GM12878 (cell line): ENCODE measurements around the gene TMTC1. TPM values are rescaled to one million over a fixed set of nuclear protein-coding genes. Genes with fewer than 3 reads are reported as not detected.

ENCODE experiments used
- ASH2L ChIP-seq: fragments of 300-600, 200-600 bp; sonication (generic); IDR thresholded peaks from 2 replicates; pipeline ENCODE4 v1.6.1; 2017; ENCODE audit warnings: low read depth, mild to moderate bottlenecking, borderline replicate concordance
- BMI1 ChIP-seq: fragments of 450-650 bp; IDR thresholded peaks from 2 replicates; pipeline ENCODE4 v1.6.1; 2016; ENCODE audit warnings: mild to moderate bottlenecking, moderate library complexity, borderline replicate concordance
- CREB1 ChIP-seq: IDR thresholded peaks from 2 replicates; pipeline ENCODE4 v1.6.1; 2012; ENCODE audit warnings: low read depth, mild to moderate bottlenecking, inconsistent platforms
- ESRRA ChIP-seq: IDR thresholded peaks from 2 replicates; pipeline ENCODE4 v1.6.1; 2012; ENCODE audit warnings: mild to moderate bottlenecking, low read length, improper control_type of control experiment
- FOXM1 ChIP-seq: IDR thresholded peaks from 2 replicates; pipeline ENCODE4 v1.6.1; 2012; ENCODE audit warnings: low read depth, mild to moderate bottlenecking, inconsistent platforms, low read length, moderate library complexity
- GABPA ChIP-seq: IDR thresholded peaks from 2 replicates; pipeline ENCODE4 v1.6.1; 2014; ENCODE audit warnings: antibody characterized with exemption, low read depth, mild to moderate bottlenecking, inconsistent platforms
- LARP7 ChIP-seq: fragments of 450-650 bp; IDR thresholded peaks from 2 replicates; pipeline ENCODE4 v1.6.1; 2017; ENCODE audit warnings: mild to moderate bottlenecking
- MLLT1 ChIP-seq: fragments of 450-650 bp; IDR thresholded peaks from 2 replicates; pipeline ENCODE4 v1.6.1; 2016; ENCODE audit warnings: mild to moderate bottlenecking
- NFYA ChIP-seq: IDR thresholded peaks from 2 replicates; pipeline ENCODE4 v1.6.1; 2011; ENCODE audit warnings: low read depth, mild to moderate bottlenecking, low read length, improper control_type of control experiment, borderline replicate concordance
- NR2F1 ChIP-seq: fragments of 450-650 bp; conservative IDR thresholded peaks from 2 replicates; pipeline ENCODE4 v1.6.1; 2017; ENCODE audit warnings: mild to moderate bottlenecking
- RCOR1 ChIP-seq: conservative IDR thresholded peaks from 2 replicates; pipeline ENCODE4 v1.6.1; 2012; ENCODE audit warnings: low read depth, low read length, improper control_type of control experiment
- RELA ChIP-seq: fragments of 450-650 bp; IDR thresholded peaks from 2 replicates; pipeline ENCODE4 v1.8.0; 2014; ENCODE audit warnings: borderline replicate concordance; ENCODE audit not compliant: partially characterized antibody
- RFX5 ChIP-seq: IDR thresholded peaks from 2 replicates; pipeline ENCODE4 v1.6.1; 2011; ENCODE audit warnings: low read depth, low read length, improper control_type of control experiment
- RUNX3 ChIP-seq: IDR thresholded peaks from 2 replicates; pipeline ENCODE4 v1.6.1; 2012; ENCODE audit warnings: low read length, inconsistent platforms
- SIX5 ChIP-seq: IDR thresholded peaks from 2 replicates; pipeline ENCODE4 v1.6.1; 2011; ENCODE audit warnings: mild to moderate bottlenecking, low read depth, low read length, moderate library complexity; ENCODE audit not compliant: severe bottlenecking
- SMAD5 ChIP-seq: IDR thresholded peaks from 2 replicates; pipeline ENCODE4 v1.6.1; 2016; ENCODE audit warnings: antibody characterized with exemption, low read depth
- SMARCA5 ChIP-seq: fragments of 450-650 bp; IDR thresholded peaks from 2 replicates; pipeline ENCODE4 v1.6.1; 2017; ENCODE audit warnings: mild to moderate bottlenecking
- SMC3 ChIP-seq: IDR thresholded peaks from 2 replicates; pipeline ENCODE4 v1.6.1; 2011; ENCODE audit warnings: low read length, improper control_type of control experiment, borderline replicate concordance
- SP1 ChIP-seq: IDR thresholded peaks from one replicate; pipeline ENCODE4 v1.6.1; 2011; ENCODE audit warnings: low read depth, low read length
- SRF ChIP-seq, 2 experiments: IDR thresholded peaks; 2 replicates each; pipeline ENCODE4 v1.6.1; 2011; ENCODE audit warnings: low read depth in 2 of 2, low read length in 2 of 2, mild to moderate bottlenecking in 1 of 2, moderate library complexity in 1 of 2
- SUZ12 ChIP-seq: fragments of 200-600 bp; sonication (generic); IDR thresholded peaks from one replicate; pipeline ENCODE4 v1.6.1; 2018; ENCODE audit warnings: antibody characterized with exemption, mild to moderate bottlenecking; ENCODE audit not compliant: unreplicated experiment
- TCF3 ChIP-seq: IDR thresholded peaks from 2 replicates; pipeline ENCODE4 v1.6.1; 2012; ENCODE audit warnings: low read depth, mild to moderate bottlenecking, low read length, borderline replicate concordance; ENCODE audit not compliant: insufficient read depth
- YBX1 ChIP-seq: fragments of 450-650 bp; IDR thresholded peaks from 2 replicates; pipeline ENCODE4 v1.6.1; 2016; ENCODE audit warnings: antibody characterized with exemption
- ZBED1 ChIP-seq: IDR thresholded peaks from 2 replicates; pipeline ENCODE4 v1.6.1; 2016; ENCODE audit warnings: borderline replicate concordance
- ZZZ3 ChIP-seq: IDR thresholded peaks from 2 replicates; pipeline ENCODE4 v1.6.1; 2011; ENCODE audit warnings: low read depth; ENCODE audit not compliant: control insufficient read depth, insufficient read length
- polyA plus RNA-seq, 11 experiments: library from polyadenylated mRNA; depleted of rRNA in 4 of 11; unstranded in 6 of 11; stranded (reverse) in 5 of 11; fragments of >200 nt; fragmentation: Nextera tagmentation in 4 of 11; fragmentation: Illumina TruSeq in 1 of 11; extraction: Ambion mirVana in 4 of 11; extraction: Trizol in 1 of 11; gene quantifications; 1 replicate in 1 of 11; 2 replicates in 10 of 11; pipeline versions ENCODE4 v1.2.1 to v1.2.3, GENCODE V29; 2011 to 2016; ENCODE audit warnings: inconsistent platforms in 2 of 11, missing spikeins in 2 of 11, low read depth in 1 of 11
- total RNA-seq, 4 experiments: library from RNA; depleted of rRNA in 3 of 4; stranded (reverse); fragments of >200 nt in 3 of 4; fragmentation: Illumina TruSeq in 1 of 4; extraction: Trizol in 1 of 4; gene quantifications; 2 replicates each; pipeline versions ENCODE4 v1.2.1 to v1.2.3, GENCODE V29; 2013 to 2021
- TF ChIP-seq, protein P1 (sequence below), 3 experiments: IDR thresholded peaks in 2 of 3; conservative IDR thresholded peaks in 1 of 3; 2 replicates each; pipeline ENCODE4 v1.5.1; 2011; ENCODE audit warnings: low read depth in 3 of 3, low read length in 3 of 3, mild to moderate bottlenecking in 3 of 3, control low read depth in 2 of 3, moderate library complexity in 2 of 3, inconsistent platforms in 1 of 3, mixed read lengths in 1 of 3; ENCODE audit not compliant: control insufficient read depth in 2 of 3, insufficient read depth in 1 of 3; ENCODE audit errors: extremely low read depth in 1 of 3
- TF ChIP-seq, protein P2 (sequence below): fragments of 450-650 bp; IDR thresholded peaks from 2 replicates; pipeline ENCODE4 v1.6.1; 2017; ENCODE audit warnings: mild to moderate bottlenecking

TMTC1 gene
- total and polyA plus RNA-seq, 10 of the 15 experiments (the other 5 are each of a cell fraction or from before 2014, with no cell fraction given) = 0.10 to 20.9 (median 0.57) TPM

DNA sequence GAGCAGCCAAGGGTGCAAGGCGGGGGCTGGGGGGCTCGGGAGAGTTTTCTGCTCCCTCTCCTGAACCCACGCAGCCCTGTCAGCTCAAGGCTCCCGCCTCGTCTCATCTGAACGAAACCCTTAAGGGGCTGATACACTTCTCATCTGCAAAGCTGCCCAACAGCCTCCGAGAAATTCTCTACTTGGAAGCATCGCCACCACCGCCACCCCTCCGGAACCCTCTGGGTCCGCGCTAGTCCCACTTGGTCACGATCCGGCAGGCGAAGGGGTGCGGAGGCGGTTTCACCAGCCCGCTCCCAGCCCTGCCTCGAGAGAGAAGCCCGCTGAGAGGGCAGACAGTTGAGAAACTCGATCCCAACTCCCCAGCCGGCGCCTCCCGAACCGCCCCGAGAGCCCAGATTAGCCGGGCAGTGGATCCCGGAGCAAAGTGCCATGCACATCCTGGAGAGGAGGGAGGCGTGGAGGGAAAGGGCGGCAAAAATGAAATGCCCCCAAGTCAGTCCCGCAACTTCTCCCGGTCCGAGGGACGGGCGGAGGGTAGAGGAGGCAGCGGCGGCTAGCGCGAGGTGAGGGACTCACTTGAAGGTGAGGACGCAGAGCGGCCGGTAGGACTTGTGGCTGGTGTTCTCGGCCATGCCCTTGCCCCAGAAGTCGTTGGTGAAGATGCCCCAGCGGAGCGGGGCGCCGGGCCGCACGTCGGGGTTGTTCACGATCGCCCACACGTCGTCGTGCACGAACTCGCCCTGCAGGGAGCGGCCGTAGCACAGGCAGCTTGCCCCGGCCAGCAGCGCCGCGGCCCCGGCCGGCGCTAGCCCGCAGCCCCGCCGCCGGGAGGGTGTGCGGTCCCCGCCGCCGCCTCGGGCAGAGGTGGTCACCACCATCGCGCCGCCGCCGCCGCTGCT is 620 bp downstream of the TMTC1 start (continued):
- TF ChIP-seq MLLT1 (0 out of 2 replicates have a peak, but pooled peaks have one; percentile 53), SMAD5 (no peak), SMARCA5 (0 out of 2 replicates have a peak, but pooled peaks have one; percentile 72), YBX1 (no peak), SP1 (no peak), ZZZ3 (no peak), BMI1 (no peak), NR2F1 (0 out of 2 replicates have a peak, but pooled peaks have one; percentile 7), RCOR1 (no peak), FOXM1 (no peak), SMC3 (no peak), NFYA (no peak), ZBED1 (no peak), TCF3 (no peak), ESRRA (no peak), LARP7 (peak; percentile 67; the same call in 1 of the 2 replicates), SRF (IDR thresholded peaks at IDR 0.05; ENCODE audit: low read depth in 2 of 2, low read length in 2 of 2) (no peak), SUZ12 (no peak), ASH2L (no peak), RFX5 (no peak), GABPA (no peak), RELA (no peak), RUNX3 (no peak), SIX5 (no peak), CREB1 (no peak)
- TF ChIP-seq, protein P1, sequence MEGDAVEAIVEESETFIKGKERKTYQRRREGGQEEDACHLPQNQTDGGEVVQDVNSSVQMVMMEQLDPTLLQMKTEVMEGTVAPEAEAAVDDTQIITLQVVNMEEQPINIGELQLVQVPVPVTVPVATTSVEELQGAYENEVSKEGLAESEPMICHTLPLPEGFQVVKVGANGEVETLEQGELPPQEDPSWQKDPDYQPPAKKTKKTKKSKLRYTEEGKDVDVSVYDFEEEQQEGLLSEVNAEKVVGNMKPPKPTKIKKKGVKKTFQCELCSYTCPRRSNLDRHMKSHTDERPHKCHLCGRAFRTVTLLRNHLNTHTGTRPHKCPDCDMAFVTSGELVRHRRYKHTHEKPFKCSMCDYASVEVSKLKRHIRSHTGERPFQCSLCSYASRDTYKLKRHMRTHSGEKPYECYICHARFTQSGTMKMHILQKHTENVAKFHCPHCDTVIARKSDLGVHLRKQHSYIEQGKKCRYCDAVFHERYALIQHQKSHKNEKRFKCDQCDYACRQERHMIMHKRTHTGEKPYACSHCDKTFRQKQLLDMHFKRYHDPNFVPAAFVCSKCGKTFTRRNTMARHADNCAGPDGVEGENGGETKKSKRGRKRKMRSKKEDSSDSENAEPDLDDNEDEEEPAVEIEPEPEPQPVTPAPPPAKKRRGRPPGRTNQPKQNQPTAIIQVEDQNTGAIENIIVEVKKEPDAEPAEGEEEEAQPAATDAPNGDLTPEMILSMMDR (IDR thresholded peaks at IDR 0.05 in 2 of 3, conservative IDR thresholded peaks at IDR 0.05 in 1 of 3; ENCODE audit: control insufficient read depth in 2 of 3, extremely low read depth in 1 of 3, insufficient read depth in 1 of 3, low read depth in 3 of 3, low read length in 3 of 3) = no peak
- TF ChIP-seq, protein P2, sequence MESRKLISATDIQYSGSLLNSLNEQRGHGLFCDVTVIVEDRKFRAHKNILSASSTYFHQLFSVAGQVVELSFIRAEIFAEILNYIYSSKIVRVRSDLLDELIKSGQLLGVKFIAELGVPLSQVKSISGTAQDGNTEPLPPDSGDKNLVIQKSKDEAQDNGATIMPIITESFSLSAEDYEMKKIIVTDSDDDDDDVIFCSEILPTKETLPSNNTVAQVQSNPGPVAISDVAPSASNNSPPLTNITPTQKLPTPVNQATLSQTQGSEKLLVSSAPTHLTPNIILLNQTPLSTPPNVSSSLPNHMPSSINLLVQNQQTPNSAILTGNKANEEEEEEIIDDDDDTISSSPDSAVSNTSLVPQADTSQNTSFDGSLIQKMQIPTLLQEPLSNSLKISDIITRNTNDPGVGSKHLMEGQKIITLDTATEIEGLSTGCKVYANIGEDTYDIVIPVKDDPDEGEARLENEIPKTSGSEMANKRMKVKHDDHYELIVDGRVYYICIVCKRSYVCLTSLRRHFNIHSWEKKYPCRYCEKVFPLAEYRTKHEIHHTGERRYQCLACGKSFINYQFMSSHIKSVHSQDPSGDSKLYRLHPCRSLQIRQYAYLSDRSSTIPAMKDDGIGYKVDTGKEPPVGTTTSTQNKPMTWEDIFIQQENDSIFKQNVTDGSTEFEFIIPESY = 0 out of 2 replicates have a peak, but pooled peaks have one; percentile 22
